Brain microvascular endothelial cell (primary cell): Measurements from ENCODE around the gene TMTC1.

Experiments used
- DNase-seq: peaks from one replicate; pipeline ENCODE4 v3.0.0-alpha.2; 2020
- H3K27ac ChIP-seq: fragments of 250-450 bp; sonication (Bioruptor Pico); 2 replicates; pipeline ENCODE4 v1.5.1; 2020; ENCODE audit warnings: mild to moderate bottlenecking, moderate library complexity
- H3K27me3 ChIP-seq: fragments of 250-450 bp; sonication (Bioruptor Pico); replicated peaks from 2 replicates; pipeline ENCODE4 v1.5.1; 2020; ENCODE audit warnings: mild to moderate bottlenecking
- H3K36me3 ChIP-seq: fragments of 250-450 bp; sonication (Bioruptor Pico); replicated peaks from 2 replicates; pipeline ENCODE4 v1.5.1; 2020; ENCODE audit warnings: mild to moderate bottlenecking
- H3K4me3 ChIP-seq: 2 replicates; pipeline ENCODE4 v1.5.1; 2011; ENCODE audit warnings: low read depth, mild to moderate bottlenecking, control low read depth, low read length, moderate library complexity
- CTCF ChIP-seq: IDR thresholded peaks from 2 replicates; pipeline ENCODE4 v1.5.1; 2011; ENCODE audit warnings: low read depth, mild to moderate bottlenecking, moderate library complexity, low read length, control low read depth, inconsistent platforms; ENCODE audit errors: missing control alignments
- in situ Hi-C: cut with HindIII; loops from 2 replicates; pipeline ENCODE4 v1.10.0; 2017; ENCODE audit warnings: low sequenced_read_pairs, low pct_ligation_motif_present

TMTC1 gene

DNA sequence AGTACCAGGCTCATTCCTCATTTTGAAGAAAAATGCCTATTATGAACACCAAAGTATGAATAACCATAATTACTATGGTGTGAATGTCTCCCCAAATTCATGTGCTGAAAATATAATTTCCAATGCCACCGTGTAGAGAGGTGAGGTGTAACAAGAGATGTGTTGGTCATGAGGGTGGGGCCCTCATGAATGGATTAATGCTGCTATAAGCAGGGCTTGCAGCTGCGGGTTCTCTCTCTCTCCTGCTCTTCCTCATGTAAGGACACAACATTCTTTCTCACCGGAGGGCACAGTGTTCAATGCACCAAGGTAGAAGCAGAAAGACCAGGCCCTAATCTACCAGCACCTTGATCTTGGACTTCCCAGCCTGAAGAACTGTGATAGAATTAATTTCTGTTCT, 70.0 kb downstream of the TMTC1 start:
- DNase-seq = no peak
- Histone ChIP-seq H3K27me3 (no peaks in the 10 kb centered on the region), H3K27ac (no peak overlapping the region), H3K4me3 (no peak overlapping the region), H3K36me3 (no peaks in the 10 kb centered on the region)
- in situ Hi-C loops = no loop called here
- no peak for TF ChIP-seq CTCF

DNA sequence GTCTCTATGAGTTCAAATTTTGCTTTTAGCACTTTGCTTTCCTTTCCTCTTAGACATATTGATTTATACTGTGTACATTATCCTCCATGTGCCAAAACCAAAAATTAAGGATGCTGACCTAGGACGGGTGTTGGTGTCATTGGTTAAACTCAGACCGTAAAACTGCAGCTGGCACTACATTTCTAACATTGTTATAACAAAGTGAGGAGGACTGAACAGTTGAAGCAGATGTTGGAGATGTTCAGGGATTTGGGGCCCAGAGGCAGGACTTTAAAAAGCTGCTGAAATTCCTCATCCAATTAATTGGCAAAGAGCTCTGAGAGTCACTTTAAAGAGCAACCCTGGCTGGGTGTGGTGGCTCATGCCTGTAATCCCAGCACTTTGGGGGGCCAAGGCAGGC, 72.4 kb downstream of the TMTC1 start:
- H3K27ac ChIP-seq = no peak overlapping the region
- no peak for TF ChIP-seq CTCF
- H3K4me3 ChIP-seq = no peak overlapping the region
- H3K27me3 ChIP-seq = no peaks in the 10 kb centered on the region
- in situ Hi-C loops = no loop called here
- no peak for DNase-seq
- H3K36me3 ChIP-seq = no peaks in the 10 kb centered on the region

- no peak for TF ChIP-seq CTCF
- Histone ChIP-seq H3K27ac (no peak overlapping the region), H3K27me3 (no peaks in the 10 kb centered on the region), H3K36me3 (no peaks in the 10 kb centered on the region), H3K4me3 (no peak overlapping the region)
- in situ Hi-C loops = no loop called here
- DNase-seq = no peak
These were observed 73.6 kb downstream of the TMTC1 start for GRCh38 chr12:29710104-29710503.

- no peak for DNase-seq
- Histone ChIP-seq H3K27me3 (no peaks in the 10 kb centered on the region), H3K36me3 (no peaks in the 10 kb centered on the region), H3K27ac (no peak overlapping the region), H3K4me3 (no peak overlapping the region)
- TF ChIP-seq CTCF = no peak
- in situ Hi-C loops = no loop called here
These were observed 74.2 kb downstream of the TMTC1 start for GRCh38 chr12:29709496-29710040.

- no peak overlapping the region for H3K4me3 ChIP-seq
- no peaks in the 10 kb centered on the region for H3K36me3 ChIP-seq
- no peak for TF ChIP-seq CTCF
- H3K27ac ChIP-seq = no peak overlapping the region
- no peak for DNase-seq
- in situ Hi-C loops = no loop called here
- no peaks in the 10 kb centered on the region for H3K27me3 ChIP-seq
These were observed 74.7 kb downstream of the TMTC1 start for GRCh38 chr12:29709054-29709453.

DNA sequence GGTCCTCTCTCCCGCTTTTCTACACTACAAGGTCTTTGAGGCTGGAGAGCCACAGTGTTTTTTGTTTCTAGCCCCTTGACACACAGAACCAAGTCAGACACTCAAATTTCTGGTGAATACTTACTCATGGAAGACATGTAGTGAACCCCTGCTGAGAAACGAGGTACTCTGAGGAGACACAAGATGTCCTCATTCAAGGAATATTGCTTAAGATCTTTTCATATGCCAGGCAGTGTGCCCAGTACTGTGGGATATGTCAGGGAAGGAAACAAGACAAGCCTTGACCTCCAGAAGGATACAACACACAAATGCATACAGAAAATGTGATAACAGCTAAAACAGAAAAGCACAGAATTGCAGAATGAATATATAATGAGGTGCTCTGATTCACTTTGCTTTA, 75.9 kb downstream of the TMTC1 start:
- in situ Hi-C loops = no loop called here
- H3K27ac ChIP-seq = no peak overlapping the region
- H3K27me3 ChIP-seq = no peaks in the 10 kb centered on the region
- no peak for TF ChIP-seq CTCF
- no peak for DNase-seq
- no peaks in the 10 kb centered on the region for H3K36me3 ChIP-seq
- H3K4me3 ChIP-seq = no peak overlapping the region
